Measurements from ENCODE around the gene TRMT6. TPM values are rescaled to one million over a fixed set of nuclear protein-coding genes. Genes with fewer than 3 reads are reported as not detected.

TRMT6 gene
- total and polyA plus RNA-seq, 10 of the 15 experiments (the other 5 are each of a cell fraction or from before 2014, with no cell fraction given) = 18.2 to 35.5 (median 22.6) TPM

DNA sequence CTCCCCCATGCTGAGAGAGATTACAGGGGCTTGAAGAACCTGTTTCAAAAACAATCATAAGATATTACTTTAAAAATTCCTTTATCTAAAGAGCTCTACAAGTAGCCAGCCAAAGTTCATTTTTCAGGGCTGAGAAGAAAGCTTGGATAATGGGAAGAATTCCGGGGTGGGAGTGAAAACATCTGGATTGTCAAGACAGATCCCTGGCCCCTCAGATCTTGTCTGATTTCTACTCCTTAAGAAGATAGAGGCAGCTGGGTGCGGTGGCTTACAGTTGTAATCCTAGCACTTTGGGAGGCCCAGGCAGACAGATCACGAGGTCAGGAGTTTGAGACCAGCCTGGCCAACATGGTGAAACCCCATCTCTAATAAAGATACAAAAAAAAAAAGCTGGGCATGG is 24.8 kb downstream of the TRMT6 start (continued):
- TF ChIP-seq ZNF592 (IDR thresholded peaks at IDR 0.05) = no peak
- TF ChIP-seq SIX5 (IDR thresholded peaks at IDR 0.05; ENCODE audit: low read depth, low read length, severe bottlenecking) = no peak
- no peak for TF ChIP-seq PKNOX1 (IDR thresholded peaks at IDR 0.05)
- TF ChIP-seq EZH2 (IDR thresholded peaks at IDR 0.05; ENCODE audit: borderline replicate concordance, control insufficient read depth, low read depth, low read length) = no peak

GRCh38 chr20:5923493-5923892 is 26.8 kb downstream of the TRMT6 start:
- RAD21 ChIA-PET (ENCODE audit: unreplicated experiment) = interaction anchor here (1.1 kb wide), 1 partner anchor 43 kb away, joined by 3 read pairs; no protein-coding TSS in a partner anchor
- WGBS (ENCODE audit: insufficient coverage, insufficient replicate concordance, low lambda C conversion rate, missing lambda C conversion rate) = 29% methylated on average over 5 of the region's 5 CpGs
- Histone ChIP-seq H3K27ac (ENCODE audit: control insufficient read depth, insufficient read depth) (no peak overlapping the region), H4K20me1 (ENCODE audit: control insufficient read depth, insufficient read depth) (no peaks in the 10 kb centered on the region), H3K9me3 (replicated peaks; ENCODE audit: control insufficient read depth, insufficient read depth, low read length) (no peaks in the 10 kb centered on the region), H3K4me3 (no peak overlapping the region), H2AFZ (ENCODE audit: control insufficient read depth, low read depth, low read length) (no peak overlapping the region), H3K79me2 (ENCODE audit: control insufficient read depth, insufficient read depth, low read length) (no peaks in the 10 kb centered on the region), H3K4me2 (ENCODE audit: control insufficient read depth, insufficient read depth) (no peak overlapping the region), H3K36me3 (ENCODE audit: control insufficient read depth in 2 of 2, insufficient read depth in 2 of 2, low read length in 1 of 2) (no peaks in the 10 kb centered on the region), H3K9ac (ENCODE audit: control insufficient read depth, insufficient read depth, low read length) (no peak overlapping the region), H3K4me1 (ENCODE audit: control insufficient read depth, insufficient read depth, low read length) (no peaks in the 10 kb centered on the region), H3K27me3 (replicated peaks in 1 of 2; ENCODE audit: control insufficient read depth in 2 of 2, insufficient read depth in 2 of 2, low read length in 1 of 2) (peaks cover 0 to 1% of the 10 kb centered on the region in 2 experiments; a peak in 1 of 4 replicates)
- ATAC-seq (no peak), FAIRE-seq (no peak), DNase-seq (ENCODE audit: low read depth, low spot score) (no peak)
- intact Hi-C loops (cut with micrococcal nuclease; ENCODE audit: unreplicated experiment) (no loop called here), in situ Hi-C loops (cut with MboI) (no loop called here)
- BruUV-seq (replicated peaks) = no TSS peak
- CTCF ChIA-PET = interaction anchor here (1.0 to 2.5 kb wide), 3 partner anchors 9 to 395 kb away, joined by 3 to 7 read pairs (median 3); no protein-coding TSS in a partner anchor
- POLR2A ChIA-PET = interaction anchor here (0.5 kb wide), 1 partner anchor 150 kb away, joined by 3 read pairs; no protein-coding TSS in a partner anchor
- SMC1A ChIA-PET (ENCODE audit: uncharacterized antibody, unreplicated experiment) = no interaction called here
- TF ChIP-seq FOS (IDR thresholded peaks at IDR 0.05; ENCODE audit: borderline replicate concordance, extremely low read depth, insufficient read length) (no peak), CUX1 (IDR thresholded peaks at IDR 0.05; ENCODE audit: insufficient replicate concordance, low read depth, low read length) (no peak), GATAD2B (conservative IDR thresholded peaks at IDR 0.05; ENCODE audit: low read depth) (no peak), IRF3 (IDR thresholded peaks at IDR 0.05) (no peak), STAT3 (IDR thresholded peaks at IDR 0.05; ENCODE audit: low read depth, low read length) (no peak)

All from GM12878 (cell line).